Nucleus accumbens (tissue), 56 donors: Measurements from ENCODE around the gene PDZRN4.
"Not testable (repeated sequence)": the region's sequence is repeated elsewhere in the genome, so short reads cannot be mapped to it uniquely, and the experiment has no call there.

ENCODE experiments used
- DNase-seq, 56 donors: peaks; one replicate each; lab custom pipeline; 2025; lab: John Stamatoyannopoulos, UW

PDZRN4 gene

DNA sequence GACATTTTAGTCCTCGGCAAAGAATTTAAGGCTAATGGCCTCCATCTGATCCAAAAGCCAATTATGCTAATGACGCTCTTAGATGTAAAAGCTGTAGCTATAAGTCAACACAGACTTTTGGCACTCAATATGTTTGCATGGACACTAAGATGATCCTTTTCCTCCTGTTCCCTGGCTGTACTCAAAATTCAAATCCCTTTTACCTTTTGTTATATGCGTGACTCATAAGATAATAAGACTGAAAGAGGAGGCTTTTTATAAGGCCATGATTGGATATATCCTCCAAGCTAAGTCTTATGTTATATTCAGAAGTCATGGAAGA is 89.8 kb downstream of the PDZRN4 start:
- DNase-seq = no peak

DNA sequence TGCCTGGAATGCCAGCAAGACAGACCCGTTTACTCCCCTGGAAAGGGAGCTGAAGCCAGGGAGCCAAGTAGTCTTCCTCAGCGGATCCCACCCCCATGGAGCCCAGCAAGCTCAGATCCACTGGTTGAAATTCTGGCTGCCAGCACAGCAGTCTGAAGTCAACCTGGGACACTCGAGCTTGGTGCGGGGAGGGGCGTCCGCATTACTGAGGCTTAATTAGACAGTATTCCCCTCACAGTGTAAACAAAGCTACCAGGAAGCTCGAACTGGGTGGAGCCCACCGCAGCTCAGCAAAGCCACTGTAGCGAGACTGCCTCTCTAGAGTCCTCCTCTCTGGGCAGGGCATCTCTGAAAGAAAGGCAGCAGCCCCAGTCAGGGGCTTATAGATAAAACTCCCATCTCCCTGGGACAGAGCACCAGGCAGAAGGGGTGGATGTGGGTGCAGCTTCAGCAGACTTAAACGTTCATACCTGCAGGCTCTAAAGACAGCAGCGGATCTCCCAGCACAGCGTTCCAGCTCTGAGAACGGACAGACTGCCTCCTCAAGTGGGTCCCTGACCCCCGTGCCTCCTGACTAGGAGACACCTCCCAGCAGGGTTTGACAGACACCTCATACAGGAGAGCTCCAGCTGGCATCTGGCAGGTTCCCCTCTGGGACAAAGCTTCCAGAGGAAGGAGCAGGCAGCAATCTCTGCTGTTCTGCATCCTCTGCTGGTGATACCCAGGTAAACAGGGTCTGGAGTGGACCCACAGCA is 92.4 kb downstream of the PDZRN4 start:
- DNase-seq = not testable (repeated sequence)

DNA sequence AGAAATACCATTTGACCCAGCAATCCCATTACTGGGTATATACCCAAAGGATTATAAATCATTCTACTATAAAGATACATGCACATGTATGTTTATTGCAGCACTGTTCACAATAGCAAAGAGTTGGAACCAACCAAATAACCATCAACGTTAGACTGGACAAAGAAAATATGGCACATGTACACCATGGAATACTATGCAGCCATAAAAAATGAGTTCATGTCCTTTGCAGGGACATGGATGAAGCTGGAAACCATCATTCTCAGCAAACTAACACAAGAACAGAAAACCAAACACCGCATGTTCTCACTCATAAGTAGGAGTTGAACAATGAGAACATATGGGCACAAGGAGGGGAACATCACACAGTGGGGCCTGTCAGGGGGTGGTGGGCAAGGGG is 97.3 kb downstream of the PDZRN4 start:
- not testable (repeated sequence) for DNase-seq

DNA sequence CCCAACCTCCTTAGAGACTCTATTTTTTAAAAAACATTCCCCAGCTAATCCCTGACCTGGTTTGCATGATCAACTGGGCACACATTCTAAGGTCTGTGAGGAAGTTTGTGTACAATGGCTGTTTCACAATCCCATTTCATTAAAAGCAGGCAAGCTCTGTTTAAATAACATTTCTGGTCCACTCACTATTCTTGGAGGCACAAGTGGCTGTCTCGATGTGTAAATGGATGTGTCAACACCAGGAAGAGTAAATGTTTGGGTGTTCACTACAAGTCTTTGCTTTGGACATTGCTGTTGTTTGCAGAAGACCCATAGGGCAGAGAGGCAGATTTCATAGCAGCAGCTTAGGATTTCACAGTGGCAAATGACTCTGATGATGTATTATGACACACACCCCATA is 98.3 kb downstream of the PDZRN4 start:
- no peak for DNase-seq

DNA sequence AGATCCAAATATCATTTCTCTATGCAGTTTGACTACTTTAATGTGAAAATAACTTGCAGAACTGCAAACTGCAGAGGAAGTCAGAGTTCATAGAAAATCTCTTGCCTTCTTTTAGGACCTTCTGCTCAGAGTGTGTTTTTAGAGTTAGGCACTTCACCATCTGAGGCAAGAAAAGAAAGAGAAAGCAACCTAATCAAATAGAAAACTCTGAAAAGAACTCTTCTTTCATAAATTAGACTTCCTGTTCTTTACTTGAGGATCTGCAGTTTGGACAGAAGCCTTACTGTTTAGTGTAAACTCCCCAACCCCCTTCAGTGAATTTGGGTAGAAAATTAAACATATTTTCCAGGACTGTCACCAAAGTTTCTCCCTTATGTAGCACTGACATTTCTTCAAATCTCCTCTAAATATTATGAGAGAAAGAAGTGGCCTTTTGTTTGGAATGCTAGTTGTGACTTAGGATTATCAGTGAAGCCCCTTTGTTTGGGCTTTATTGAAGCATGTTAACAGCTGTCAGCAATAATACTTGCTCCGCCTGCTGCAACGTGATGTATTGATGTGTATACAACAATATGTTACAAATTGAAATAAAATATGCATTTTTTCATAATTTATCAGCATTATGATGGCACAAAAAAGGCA is 99.5 kb downstream of the PDZRN4 start:
- DNase-seq = no peak

DNA sequence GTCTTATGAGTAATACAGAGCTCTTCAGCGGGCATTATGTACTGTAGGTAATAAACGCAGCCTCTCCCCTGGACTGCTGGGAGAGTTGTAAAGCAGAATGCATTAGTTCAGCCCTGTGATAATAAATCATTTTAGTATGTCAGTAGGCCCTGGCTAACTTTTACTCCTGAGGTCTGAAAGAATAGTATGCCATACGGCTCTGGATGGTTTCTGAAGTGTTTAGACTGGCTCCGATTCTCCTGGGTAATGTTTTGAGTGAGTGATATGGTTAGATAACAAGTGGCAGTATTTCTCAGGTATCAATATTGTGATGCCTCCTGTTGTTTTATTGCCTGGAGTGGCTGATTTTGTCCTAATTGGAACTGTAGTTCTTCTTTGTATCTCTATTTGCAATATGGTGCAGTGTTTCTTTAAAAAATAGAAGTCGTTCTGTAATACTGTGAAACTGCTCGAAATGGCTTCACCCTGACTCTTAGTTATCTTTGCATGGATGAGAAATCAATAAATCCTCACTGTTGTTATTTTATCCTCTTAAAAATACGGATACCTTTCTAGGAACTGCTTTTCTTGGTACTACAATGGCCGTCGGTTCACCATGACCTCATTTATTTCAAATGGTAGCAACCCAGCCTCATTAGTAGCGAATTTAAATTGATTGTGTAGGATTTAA is 100.2 kb downstream of the PDZRN4 start:
- no peak for DNase-seq

DNA sequence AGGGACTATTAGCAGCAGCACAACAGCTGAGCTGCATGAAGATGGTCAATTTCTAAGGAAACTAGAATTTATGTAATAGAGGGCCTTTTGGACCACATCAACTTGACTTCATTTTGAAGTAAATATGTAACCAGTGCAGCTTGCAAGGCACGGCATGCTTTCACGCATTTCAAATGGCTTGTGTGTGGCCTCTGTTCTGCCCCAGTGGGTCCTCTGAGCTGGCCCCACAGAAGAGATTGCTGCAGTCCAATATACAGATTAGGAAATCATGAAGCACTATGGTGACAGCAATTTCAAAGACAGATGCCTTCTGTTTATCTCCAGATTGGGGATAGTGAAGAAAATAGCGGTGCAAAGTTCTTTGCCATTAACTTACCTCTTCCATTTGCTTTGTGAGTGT is 101.4 kb downstream of the PDZRN4 start:
- no peak for DNase-seq

DNA sequence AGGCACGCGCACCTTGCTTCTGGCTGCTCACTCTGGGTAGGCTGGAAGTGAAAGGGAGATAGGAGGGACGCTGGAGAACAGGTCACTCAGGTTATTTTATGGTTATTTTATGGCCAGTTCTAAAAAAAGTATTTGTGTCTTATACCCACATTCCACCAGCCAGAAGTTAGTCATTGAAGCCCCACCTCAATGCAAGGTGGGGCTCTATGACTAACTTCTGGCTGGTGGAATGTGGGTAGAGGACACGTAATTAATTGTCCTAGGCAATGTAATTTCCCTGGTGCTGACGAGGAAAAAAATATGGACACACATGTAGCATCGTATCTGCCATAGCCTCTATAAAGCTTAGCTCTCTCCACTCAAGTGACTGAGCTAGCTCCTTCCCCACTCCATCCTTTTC is 104.9 kb downstream of the PDZRN4 start:
- DNase-seq = no peak

DNA sequence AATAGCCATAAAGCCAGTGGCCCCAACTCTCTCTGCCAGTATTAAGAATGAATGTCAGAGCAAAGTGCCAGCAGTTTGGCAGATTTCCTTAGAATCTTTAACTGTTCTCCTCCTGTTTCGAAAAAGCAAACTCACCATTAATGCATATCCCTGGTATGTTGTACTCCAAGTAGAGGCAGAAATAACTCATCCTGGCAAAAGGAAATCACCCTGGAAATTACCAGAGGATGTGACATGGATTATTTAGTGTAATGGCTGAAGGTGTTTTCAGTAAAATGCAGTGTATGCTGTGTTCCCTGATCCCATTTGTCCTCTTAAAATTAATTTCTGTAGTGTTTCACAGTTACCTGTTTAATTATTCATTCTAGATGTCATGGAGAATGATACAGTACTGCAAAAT is 105.3 kb downstream of the PDZRN4 start:
- DNase-seq = no peak

DNA sequence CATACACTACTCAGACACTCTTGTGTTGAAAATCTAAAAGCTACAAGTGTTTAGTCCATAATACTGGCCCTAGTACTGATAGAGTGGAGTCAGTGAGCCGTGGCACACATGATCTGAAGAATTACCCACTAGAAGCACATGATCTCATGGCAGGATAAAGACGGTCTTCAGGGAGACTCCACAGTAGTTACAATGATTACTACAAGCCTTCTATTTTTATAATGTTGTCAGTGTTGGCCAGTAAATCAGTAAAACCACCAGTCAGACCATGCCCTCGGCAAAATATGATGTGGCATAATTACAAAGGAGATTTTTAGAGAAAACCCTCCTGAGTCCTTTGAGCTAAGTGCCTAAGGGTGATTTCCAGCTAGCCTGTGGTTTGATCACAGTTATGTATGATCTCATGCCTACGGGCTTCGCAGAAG is 114.9 kb downstream of the PDZRN4 start:
- peak in 1 of 56 donors; percentile 7 for DNase-seq

DNA sequence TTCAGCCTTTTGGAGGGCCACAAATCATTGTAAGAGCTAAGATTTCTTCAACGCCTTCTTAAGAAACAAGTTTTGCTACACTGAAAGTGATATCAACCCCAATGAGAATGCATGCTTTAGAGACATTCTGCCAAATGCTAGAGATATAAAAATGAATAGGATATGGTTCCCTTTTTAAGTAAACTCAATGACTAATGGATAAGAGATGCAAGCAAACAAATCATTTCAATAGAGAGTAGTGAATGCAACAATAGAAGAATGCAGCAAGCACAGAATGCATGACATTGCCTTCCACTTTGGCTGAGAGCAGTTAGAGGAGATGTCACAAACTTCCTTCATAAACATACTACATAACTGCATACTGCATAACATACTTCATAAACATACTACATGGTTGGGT is 116.4 kb downstream of the PDZRN4 start:
- DNase-seq = no peak

DNA sequence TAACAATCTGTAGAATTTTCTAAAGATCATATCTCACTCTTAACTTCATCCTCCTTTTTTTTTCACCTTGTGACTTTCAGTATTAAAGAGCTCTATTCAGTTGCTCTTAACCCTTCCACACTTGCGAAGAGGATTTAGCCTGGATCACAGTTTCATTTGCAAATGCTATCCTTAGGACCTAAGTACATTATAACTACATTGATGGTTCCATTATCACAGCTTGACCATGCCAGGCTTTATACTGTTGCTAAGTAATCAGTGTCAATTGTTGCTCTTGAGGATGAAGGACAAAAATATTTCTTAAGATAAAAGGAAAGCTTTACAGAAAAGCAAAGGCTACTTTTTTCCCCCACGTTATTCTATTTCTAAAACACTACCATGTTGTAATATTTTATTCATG is 122.2 kb downstream of the PDZRN4 start:
- no peak for DNase-seq

DNA sequence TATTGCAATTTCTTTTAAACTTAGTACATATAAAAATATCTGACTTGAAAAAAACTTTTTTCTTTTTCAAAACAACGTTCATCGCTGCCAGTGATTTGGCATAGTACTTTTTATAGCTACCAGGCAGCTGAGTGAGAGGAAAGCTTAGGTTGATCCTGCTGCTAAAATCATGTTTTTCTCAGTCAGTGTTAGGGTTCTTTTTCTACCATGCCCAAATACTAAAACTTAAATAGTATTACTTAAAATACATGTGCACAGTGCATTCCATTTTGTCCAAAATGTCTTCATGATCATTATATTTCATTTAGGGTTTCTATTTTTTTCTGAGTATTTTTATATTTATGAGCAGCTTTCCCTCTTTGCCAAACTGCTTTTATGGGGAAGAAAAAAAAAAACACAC is 123.8 kb downstream of the PDZRN4 start:
- no peak for DNase-seq

DNA sequence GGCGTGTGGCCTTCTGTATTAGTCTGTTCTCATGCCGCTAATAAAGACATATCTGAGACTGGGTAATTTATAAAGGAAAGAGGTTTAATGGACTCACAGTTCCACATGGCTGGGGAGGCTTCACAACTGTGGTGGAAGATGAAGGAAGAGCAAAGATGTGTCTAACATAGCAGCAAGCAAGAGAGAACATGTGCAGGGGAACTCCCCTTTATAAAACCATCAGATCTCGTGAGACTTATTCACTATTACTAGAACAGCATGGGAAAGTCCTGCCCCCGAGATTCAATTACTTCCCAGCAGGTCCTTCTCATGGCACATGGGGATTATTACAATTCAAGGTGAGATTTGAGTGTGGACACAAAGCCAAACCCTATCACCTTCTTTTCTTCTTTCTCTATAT is 124.3 kb downstream of the PDZRN4 start:
- DNase-seq = not testable (repeated sequence)

DNA sequence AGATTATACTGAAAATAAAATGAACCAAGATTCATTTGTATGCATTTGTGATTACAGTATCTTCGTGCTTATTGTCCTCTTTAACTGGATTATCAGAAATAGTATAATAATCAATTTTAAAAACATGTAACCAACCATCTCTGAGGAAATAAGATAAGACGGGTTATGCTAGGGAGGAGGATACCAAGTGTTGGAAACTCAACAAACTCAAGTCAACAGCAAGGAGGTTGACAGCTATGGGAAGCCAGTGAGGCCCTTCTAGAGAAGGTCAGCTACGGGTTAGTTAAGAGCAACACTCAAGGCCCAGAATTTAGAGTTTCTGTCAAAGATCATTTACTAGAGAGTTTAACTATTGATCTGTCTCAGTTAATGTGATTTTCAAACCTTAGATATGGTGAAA is 137.2 kb downstream of the PDZRN4 start:
- DNase-seq = no peak

DNA sequence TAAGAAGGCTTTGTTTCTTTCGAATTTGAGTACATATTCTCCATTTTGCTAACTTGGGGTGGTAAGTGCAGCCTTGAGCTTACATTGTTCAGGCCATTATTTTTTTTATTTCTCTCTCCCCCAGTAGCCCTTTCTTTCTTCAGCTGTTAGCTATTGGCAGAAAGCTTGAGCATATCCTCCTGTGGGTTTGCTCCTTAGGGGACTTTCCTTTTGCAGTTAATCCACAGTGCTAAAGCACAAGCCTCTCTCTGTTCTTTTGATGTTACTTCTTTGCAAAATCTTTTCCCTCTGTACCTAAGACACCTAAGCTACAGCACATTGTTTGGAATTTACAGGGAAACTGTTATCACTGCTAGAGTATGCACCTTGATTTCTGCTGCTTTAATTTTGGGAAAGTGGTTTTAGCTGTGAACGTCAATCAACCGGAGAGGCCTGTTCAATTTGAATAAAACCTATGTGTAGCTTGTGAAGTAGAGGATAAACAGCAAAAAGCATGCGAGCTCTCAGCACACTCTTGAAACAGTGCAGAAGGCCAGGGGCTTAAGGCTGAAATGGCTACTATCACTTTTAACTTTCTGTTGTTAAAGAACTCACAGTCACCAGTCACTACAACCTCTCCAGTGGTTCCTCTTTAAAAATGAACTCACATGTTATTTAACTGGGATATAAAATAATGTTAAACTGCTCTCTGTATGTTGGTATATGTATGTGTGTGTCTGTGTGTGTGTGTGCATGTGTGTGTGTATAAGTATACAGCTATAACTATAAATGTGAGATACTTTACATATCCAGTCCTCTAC is 139.2 kb downstream of the PDZRN4 start:
- DNase-seq = no peak

DNA sequence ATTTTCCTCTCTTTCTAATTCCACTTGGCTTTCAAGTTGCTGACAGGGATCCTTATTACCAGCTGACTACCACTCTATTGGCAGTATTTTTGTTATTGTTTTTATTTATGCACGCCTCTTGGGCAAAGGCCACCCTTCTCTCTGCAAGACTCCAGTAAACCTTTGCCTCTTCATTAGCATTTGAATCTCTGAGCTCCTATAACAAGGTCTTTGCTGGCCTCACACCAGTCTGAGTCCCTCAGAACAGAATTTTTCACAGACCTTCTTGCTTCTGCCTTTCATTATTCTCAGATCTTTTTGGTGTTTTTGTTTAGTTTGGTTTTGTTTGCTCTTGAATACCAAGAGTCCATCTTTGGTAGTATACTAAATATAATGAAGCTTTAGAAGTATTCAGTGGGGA is 145.9 kb downstream of the PDZRN4 start:
- no peak for DNase-seq

DNA sequence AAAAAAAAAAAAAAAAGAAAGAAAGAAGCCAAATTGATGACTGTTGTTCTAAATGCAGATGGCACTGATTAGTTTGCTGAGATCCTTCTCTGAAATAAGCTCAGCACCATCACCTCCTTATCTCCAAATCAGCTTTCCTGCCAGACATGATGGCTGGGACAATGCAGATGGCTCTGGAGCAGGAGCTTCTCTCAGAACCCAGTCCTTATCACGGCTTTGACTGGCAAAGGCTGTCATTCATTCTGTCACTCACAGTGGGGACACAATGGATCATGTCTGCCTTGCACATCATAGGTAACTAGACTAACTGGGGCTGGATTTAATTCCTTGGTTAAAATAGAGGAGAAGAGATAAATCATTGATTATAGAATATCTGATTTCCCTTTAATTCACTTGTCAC is 146.3 kb downstream of the PDZRN4 start:
- DNase-seq = no peak

DNA sequence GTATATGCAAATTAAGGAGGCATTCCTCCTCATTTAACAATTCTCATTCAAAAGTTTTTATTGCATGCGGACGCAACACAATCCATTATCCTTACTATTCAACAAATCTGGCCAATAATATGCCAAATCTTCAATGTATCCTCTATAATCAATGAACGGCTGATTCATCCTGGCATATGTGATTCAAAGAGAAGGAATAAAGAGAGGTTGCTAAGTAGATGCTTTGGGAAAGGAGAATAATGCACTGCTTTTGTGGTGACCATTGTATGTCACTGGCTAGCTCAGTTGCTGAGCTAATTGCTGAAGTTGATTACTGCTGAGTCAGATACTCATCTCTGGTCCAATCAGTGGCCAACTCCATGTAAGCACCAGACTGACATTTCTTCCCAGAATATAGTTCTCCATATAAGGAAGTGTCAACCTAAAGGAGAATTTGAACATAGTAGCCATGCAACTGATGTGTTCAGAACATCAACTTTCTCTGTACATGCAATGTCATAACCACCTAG is 148.0 kb downstream of the PDZRN4 start:
- DNase-seq = no peak

DNA sequence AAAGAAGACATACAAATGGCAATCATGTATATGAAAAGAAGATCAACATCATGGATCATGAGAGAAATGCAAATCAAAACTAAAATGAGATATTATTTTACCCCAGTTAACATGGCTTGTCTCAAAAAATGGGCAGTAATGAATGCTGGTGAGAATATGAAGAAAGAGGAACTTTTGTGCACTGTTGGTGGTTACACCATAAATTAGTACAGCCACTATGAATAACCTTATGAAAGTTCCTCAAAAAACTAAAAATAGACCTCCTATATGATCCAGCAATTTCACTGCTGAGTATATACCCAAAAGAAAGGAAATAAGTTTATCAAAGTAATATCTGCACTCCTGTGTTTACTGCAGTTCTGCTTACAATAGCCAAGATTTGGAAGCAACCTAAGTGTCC is 151.7 kb downstream of the PDZRN4 start:
- no peak for DNase-seq
